K562 (cell line): ENCODE data around the gene CYP4F11. TPM values are rescaled to one million over a fixed set of nuclear protein-coding genes. Genes with fewer than 3 reads are reported as not detected.

Source experiments
- ATAC-seq: fragments of 200-7000 bp; cut with Tn5 transposase; 3 replicates; pipeline ENCODE4 v1.9.1; 2020; ENCODE audit warnings: moderate library complexity
- BruUV-seq: library from RNA; stranded (reverse); fragments of 400-500 nt; replicated peaks from 2 replicates; lab custom pipeline; 2021; lab: Mats Ljungman, UMichigan
- CTCF ChIA-PET: fragments of 300-600 bp; formaldehyde crosslinking; extraction: SDS; loops from one replicate; lab custom pipeline; 2021; ENCODE audit warnings: low intra/inter-chr PET ratio; lab: Yijun Ruan, JAX
- POLR2A ChIA-PET: fragments of 300-600, 350-650 bp; sonication (Branson Sonifier 250); formaldehyde crosslinking; extraction: SDS; loops from one replicate; lab custom pipeline; 2021; ENCODE audit warnings: antibody characterized with exemption, inconsistent platforms; lab: Yijun Ruan, JAX
- DNase-seq, 4 experiments: peaks; one replicate each; pipeline versions ENCODE4 v3.0.0 to v3.0.0-alpha.2; 2011 to 2018; ENCODE audit warnings: low spot score in 3 of 4, mixed read lengths in 3 of 4; ENCODE audit errors: extremely low read depth in 1 of 4
- FAIRE-seq: peaks from 2 replicates; lab custom pipeline; 2011; peaks lifted over from hg19 to GRCh38; lab: Jason Lieb, UNC
- H2AFZ ChIP-seq: 2 replicates; pipeline ENCODE4 v1.6.0; 2011; ENCODE audit warnings: low read depth, low read length, control low read depth, inconsistent platforms
- H3K27ac ChIP-seq: fragments of 200-600 bp; 3 replicates; pipeline ENCODE4 v1.8.0; 2011; ENCODE audit warnings: low read depth, mild to moderate bottlenecking, control low read depth, inconsistent platforms, low read length, moderate library complexity, mixed read lengths; ENCODE audit errors: extremely low read depth
- H3K27me3 ChIP-seq, 2 experiments: fragments of 300-600 bp in 1 of 2; 2 replicates in 1 of 2; 3 replicates in 1 of 2; pipeline versions ENCODE4 v1.6.0 to v1.8.0; 2011; ENCODE audit warnings: inconsistent platforms in 2 of 2, low read length in 2 of 2, mild to moderate bottlenecking in 1 of 2, mixed read lengths in 1 of 2, moderate library complexity in 1 of 2; ENCODE audit not compliant: control insufficient read depth in 2 of 2, insufficient read depth in 2 of 2
- H3K36me3 ChIP-seq: fragments of 300-600 bp; 3 replicates; pipeline ENCODE4 v1.8.0; 2011; ENCODE audit warnings: mild to moderate bottlenecking, low read length, inconsistent platforms; ENCODE audit not compliant: control insufficient read depth, insufficient read depth
- H3K4me1 ChIP-seq, 2 experiments: fragments of 200-600 bp in 1 of 2; replicated peaks in 1 of 2; 2 replicates in 1 of 2; 3 replicates in 1 of 2; pipeline versions ENCODE4 v1.5.1 to v1.8.0; 2011; ENCODE audit warnings: inconsistent platforms in 2 of 2, low read length in 2 of 2, mild to moderate bottlenecking in 1 of 2, mixed read lengths in 1 of 2, moderate library complexity in 1 of 2; ENCODE audit not compliant: control insufficient read depth in 2 of 2, insufficient read depth in 2 of 2
- H3K4me2 ChIP-seq: 2 replicates; pipeline ENCODE4 v1.6.1; 2011; ENCODE audit warnings: low read length, control low read depth, inconsistent platforms, mixed read lengths; ENCODE audit not compliant: insufficient read depth
- H3K4me3 ChIP-seq: fragments of 200-600 bp; sonication (generic), shearing (Covaris generic); 2 replicates; pipeline ENCODE4 v1.5.1; 2016; ENCODE audit warnings: control low read depth, inconsistent platforms
- H3K79me2 ChIP-seq: fragments of 200-600 bp; 3 replicates; pipeline ENCODE4 v1.8.0; 2011; ENCODE audit warnings: low read length, inconsistent platforms; ENCODE audit not compliant: control insufficient read depth, insufficient read depth
- H3K9ac ChIP-seq, 2 experiments: 2 replicates each; pipeline versions ENCODE4 v1.6.0 to v1.6.1; 2011; ENCODE audit warnings: low read depth in 2 of 2, low read length in 2 of 2, control low read depth in 1 of 2, inconsistent platforms in 1 of 2, mild to moderate bottlenecking in 1 of 2, mixed read lengths in 1 of 2; ENCODE audit not compliant: insufficient read depth in 1 of 2
- H3K9me1 ChIP-seq: one replicate; pipeline ENCODE4 v1.6.0; 2011; ENCODE audit warnings: inconsistent platforms, mild to moderate bottlenecking, low read length, moderate library complexity; ENCODE audit not compliant: control insufficient read depth, insufficient read depth
- H3K9me3 ChIP-seq: replicated peaks from 2 replicates; pipeline ENCODE4 v1.5.1; 2011; ENCODE audit warnings: low read depth, low read length, inconsistent platforms; ENCODE audit not compliant: control insufficient read depth, insufficient read depth
- H4K20me1 ChIP-seq: replicated peaks from 2 replicates; pipeline ENCODE4 v1.6.1; 2011; ENCODE audit warnings: low read length, inconsistent platforms, mixed read lengths; ENCODE audit not compliant: control insufficient read depth, insufficient read depth
- ASH1L ChIP-seq: fragments of 450-650 bp; IDR thresholded peaks from 2 replicates; pipeline ENCODE4 v1.6.1; 2018; ENCODE audit warnings: borderline replicate concordance, mild to moderate bottlenecking, low read depth; ENCODE audit not compliant: partially characterized antibody
- EZH2 ChIP-seq: IDR thresholded peaks from 2 replicates; pipeline ENCODE4 v1.6.1; 2012; ENCODE audit warnings: low read depth, mild to moderate bottlenecking, inconsistent platforms, low read length, borderline replicate concordance
- GABPB1 ChIP-seq: sonication (generic); formaldehyde crosslinking; IDR thresholded peaks from 2 replicates; pipeline ENCODE4 v1.8.0; 2022; ENCODE audit warnings: mild to moderate bottlenecking, missing genetic modification reagents
- HOXB6 ChIP-seq: fragments of 250-450 bp; sonication (Bioruptor Pico); IDR thresholded peaks from 2 replicates; pipeline ENCODE4 v1.5.1; 2022; ENCODE audit warnings: mild to moderate bottlenecking, borderline replicate concordance
- MCM2 ChIP-seq: fragments of 450-650 bp; IDR thresholded peaks from 2 replicates; pipeline ENCODE4 v1.6.1; 2017; ENCODE audit warnings: low read depth, mild to moderate bottlenecking
- MTA1 ChIP-seq: fragments of 450-650 bp; IDR thresholded peaks from 2 replicates; pipeline ENCODE4 v1.6.1; 2017; ENCODE audit warnings: borderline replicate concordance
- MTA3 ChIP-seq: fragments of 450-650 bp; formaldehyde crosslinking; IDR thresholded peaks from 2 replicates; pipeline ENCODE4 v1.6.1; 2017; ENCODE audit warnings: mild to moderate bottlenecking, borderline replicate concordance
- RREB1 ChIP-seq: fragments of 250-450 bp; sonication (Bioruptor Pico); IDR thresholded peaks from 2 replicates; pipeline ENCODE4 v1.4.0; 2020
- XRCC3 ChIP-seq: fragments of 450-650 bp; IDR thresholded peaks from 2 replicates; pipeline ENCODE4 v1.6.1; 2017; ENCODE audit warnings: mild to moderate bottlenecking, moderate library complexity
- ZBTB33 ChIP-seq: sonication (generic); formaldehyde crosslinking; IDR thresholded peaks from 2 replicates; pipeline ENCODE4 v1.8.1; 2023; ENCODE audit warnings: mild to moderate bottlenecking, missing genetic modification reagents
- ZNF583 ChIP-seq: fragments of 250-450 bp; sonication (Bioruptor Pico); IDR thresholded peaks from 2 replicates; pipeline ENCODE4 v1.4.0; 2020
- ZNF592 ChIP-seq: fragments of 450-650 bp; IDR thresholded peaks from 2 replicates; pipeline ENCODE4 v1.6.1; 2017; ENCODE audit warnings: antibody characterized with exemption, mild to moderate bottlenecking
- WGBS: fragments of 100-300 bp; shearing (Covaris generic); methylation state at CpG from one replicate; pipeline ENCODE4 v1.1.6; 2016; ENCODE audit warnings: low coverage, mixed read lengths; ENCODE audit not compliant: insufficient coverage; ENCODE audit errors: missing lambda C conversion rate; 5-methylcytosine and 5-hydroxymethylcytosine counted together
- in situ Hi-C: fragments of 300-500 bp; cut with MboI; formaldehyde crosslinking; loops from 4 replicates; pipeline ENCODE4 v1.15.0; 2018; ENCODE audit warnings: inconsistent platforms, mixed read lengths
- intact Hi-C: fragments of 100-400 bp; cut with micrococcal nuclease; formaldehyde crosslinking; loops from 2 replicates; pipeline ENCODE4 v1.14.2; 2022
- polyA plus RNA-seq, 8 experiments: library from polyadenylated mRNA; depleted of rRNA in 4 of 8; stranded (reverse) in 5 of 8; unstranded in 3 of 8; fragments of >200 nt; fragmentation: Nextera tagmentation in 2 of 8; fragmentation: Illumina TruSeq in 1 of 8; extraction: Ambion mirVana in 2 of 8; extraction: Trizol in 1 of 8; gene quantifications; 2 replicates each; pipeline versions ENCODE4 v1.2.1 to v1.2.3, GENCODE V29; 2011 to 2014; ENCODE audit warnings: inconsistent platforms in 1 of 8, missing spikeins in 1 of 8
- total RNA-seq, 7 experiments: library from RNA; depleted of rRNA in 6 of 7; stranded (reverse); fragments of >200 nt in 6 of 7; fragmentation: Illumina TruSeq in 2 of 7; extraction: Trizol in 2 of 7; gene quantifications; 2 replicates each; pipeline versions ENCODE4 v1.2.1 to v1.2.3, GENCODE V29; 2011 to 2021; ENCODE audit warnings: low replicate concordance in 1 of 7

Gene CYP4F11
- total and polyA plus RNA-seq, 9 of the 15 experiments (the other 6 are each of a cell fraction or from before 2014, with no cell fraction given), result 0.03 TPM; not detected in 8

GRCh38 chr19:15885167-15885566 lies 49.2 kb downstream of the CYP4F11 start:
- POLR2A ChIA-PET, result no interaction called here
- TF ChIP-seq ZNF583 (CRISPR knock-in tag), result no peak
- no peak for TF ChIP-seq EZH2
- TF ChIP-seq MTA1, result no peak
- TF ChIP-seq MTA3, result no peak
- TF ChIP-seq ZNF592, result no peak
- TF ChIP-seq HOXB6 (CRISPR knock-in tag), result no peak
- no peak for TF ChIP-seq ASH1L
- no peak for TF ChIP-seq ZBTB33 (CRISPR knock-in tag)
- no peak for TF ChIP-seq GABPB1 (CRISPR knock-in tag)
- no peak for TF ChIP-seq MCM2
- no peak for TF ChIP-seq XRCC3
- TF ChIP-seq RREB1 (CRISPR knock-in tag), result no peak

More at GRCh38 chr19:15885167-15885566, 49.2 kb downstream of the CYP4F11 start:
- ATAC-seq (no peak), FAIRE-seq (no peak), DNase-seq (no peak)
- no peak overlapping the region for H3K4me3 ChIP-seq
- H3K4me2 ChIP-seq, result no peak overlapping the region
- H3K27ac ChIP-seq, result no peak overlapping the region
- no peaks in the 10 kb centered on the region for H3K79me2 ChIP-seq
- H3K9me3 ChIP-seq, result no peaks in the 10 kb centered on the region
- no peaks in the 10 kb centered on the region for H3K4me1 ChIP-seq
- H4K20me1 ChIP-seq, result no peaks in the 10 kb centered on the region
- no peaks in the 10 kb centered on the region for H3K9me1 ChIP-seq
- no peak overlapping the region for H3K9ac ChIP-seq
- in situ Hi-C loops, result no loop called here
- BruUV-seq, result no TSS peak
- H3K27me3 ChIP-seq, result peaks cover 0 to 10% of the 10 kb centered on the region in 2 experiments; a peak in 2 of 5 replicates
- WGBS, result 0% methylated on average over 3 of the region's 3 CpGs
- H3K36me3 ChIP-seq, result no peaks in the 10 kb centered on the region
- CTCF ChIA-PET, result no interaction called here
- H2AFZ ChIP-seq, result no peak overlapping the region
- intact Hi-C loops, result no loop called here
